Omental fat pad (tissue), 4 donors: ENCODE results near the gene AEBP2. TPM values are rescaled to one million over a fixed set of nuclear protein-coding genes. Genes with fewer than 3 reads are reported as not detected.

Source experiments
- ATAC-seq: fragments of 150-250 bp; one replicate; pipeline ENCODE4 v1.9.1; 2016; ENCODE audit warnings: mild to moderate bottlenecking, moderate library complexity; ENCODE audit not compliant: low FRiP score
- DNase-seq: peaks from one replicate; pipeline ENCODE4 v3.0.0-alpha.2; 2019; ENCODE audit warnings: low spot score
- CTCF ChIP-seq, 3 donors: fragments of 450-650 bp; IDR thresholded peaks; one replicate each; pipeline ENCODE4 v1.5.1; 2016 to 2017; ENCODE audit warnings: antibody characterized with exemption in 3 of 3, mild to moderate bottlenecking in 3 of 3, moderate library complexity in 2 of 3
- total RNA-seq, 4 donors: library from RNA; depleted of rRNA; stranded (reverse); fragments of >200 nt; gene quantifications; one replicate each; pipeline ENCODE4 v1.1.0, GENCODE V29; 2016

AEBP2 gene
- total RNA-seq, 4 donors from 2014 or later: 19.3 to 39.9 (median 27.7) TPM

- ATAC-seq: no peak
- TF ChIP-seq CTCF (IDR thresholded peaks at IDR 0.05): no peak
- DNase-seq: no peak
These were observed 51.6 kb downstream of the AEBP2 start for GRCh38 chr12:19490908-19491307.

GRCh38 chr12:19491863-19492262 lies 52.6 kb downstream of the AEBP2 start:
- TF ChIP-seq CTCF (IDR thresholded peaks at IDR 0.05): no peak
- ATAC-seq (no peak), DNase-seq (no peak)

- no peak for ATAC-seq
- DNase-seq: no peak
These were observed 57.1 kb downstream of the AEBP2 start for GRCh38 chr12:19496219-19496878.

GRCh38 chr12:19498099-19498498 lies 58.8 kb downstream of the AEBP2 start:
- TF ChIP-seq CTCF (IDR thresholded peaks at IDR 0.05): no peak
- no peak for ATAC-seq
- no peak for DNase-seq

More at GRCh38 chr12:19496219-19496878, 57.1 kb downstream of the AEBP2 start:
- no peak for TF ChIP-seq CTCF (IDR thresholded peaks at IDR 0.05)

- TF ChIP-seq CTCF (IDR thresholded peaks at IDR 0.05): no peak
- no peak for ATAC-seq
- no peak for DNase-seq
These were observed 59.7 kb downstream of the AEBP2 start for GRCh38 chr12:19499030-19499429.

- ATAC-seq (no peak), DNase-seq (no peak)
- no peak for TF ChIP-seq CTCF (IDR thresholded peaks at IDR 0.05)
These were observed 67.2 kb downstream of the AEBP2 start for GRCh38 chr12:19506497-19506896.

- no peak for ATAC-seq
These were observed 68.5 kb downstream of the AEBP2 start for GRCh38 chr12:19507823-19508222.

More at GRCh38 chr12:19507823-19508222, 68.5 kb downstream of the AEBP2 start:
- no peak for DNase-seq
- TF ChIP-seq CTCF (IDR thresholded peaks at IDR 0.05): no peak
